NCI-H524 treated with DMSO at 0.1 percent for 48 hours (cell line): Measurements from ENCODE around the gene ZNF780B.

Experiments
- DNase-seq: peaks from one replicate; lab custom pipeline; 2025; lab: John Stamatoyannopoulos, UW

The ZNF780B gene

DNA sequence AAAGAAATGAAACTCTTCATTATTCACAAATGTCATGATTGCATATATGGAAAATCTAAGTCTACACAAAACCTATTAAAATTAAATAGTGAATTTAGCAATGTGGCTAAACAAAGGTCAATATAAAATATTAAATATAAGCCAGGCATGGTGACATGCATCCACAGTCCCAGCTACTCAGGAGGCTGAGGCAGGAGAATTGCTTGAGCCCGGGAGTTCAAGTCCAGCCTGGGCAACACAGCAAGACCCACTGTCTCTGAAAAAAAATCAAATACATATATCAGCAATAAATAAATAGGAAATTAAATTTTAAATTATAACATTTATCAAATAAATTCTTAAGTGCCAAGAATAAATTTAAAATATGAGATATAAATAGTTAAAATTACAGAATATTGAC is 73.1 kb downstream of the ZNF780B start:
- no peak for DNase-seq
